ENCODE measurements around the gene ANK3.

ANK3 gene

GRCh38 chr10:60389413-60390025 lies at the start of gene ANK3:
TSS of gene ANK3 (minus strand) at chr10:60389875. CDS start at chr10:60389538, 337 bp downstream.
- DNase-seq = no peak

- DNase-seq = no peak
Measured at GRCh38 chr10:60434418-60435046, 44.9 kb upstream of the ANK3 start.

- no peak for DNase-seq
Measured at GRCh38 chr10:60433684-60434083, 44.0 kb upstream of the ANK3 start.

- no peak for DNase-seq
Measured at GRCh38 chr10:60430836-60431597, 41.3 kb upstream of the ANK3 start.

GRCh38 chr10:60430017-60430416 lies 40.3 kb upstream of the ANK3 start:
- DNase-seq = no peak

GRCh38 chr10:60429084-60429849 lies 39.6 kb upstream of the ANK3 start:
- DNase-seq = no peak

GRCh38 chr10:60428387-60428737 lies 38.7 kb upstream of the ANK3 start:
- DNase-seq = no peak

GRCh38 chr10:60427709-60428386 lies 38.2 kb upstream of the ANK3 start:
- no peak for DNase-seq

- no peak for DNase-seq
Measured at GRCh38 chr10:60427148-60427547, 37.5 kb upstream of the ANK3 start.

- no peak for DNase-seq
Measured at GRCh38 chr10:60426425-60426824, 36.8 kb upstream of the ANK3 start.

- DNase-seq = no peak
Measured at GRCh38 chr10:60425392-60426110, 35.9 kb upstream of the ANK3 start.

GRCh38 chr10:60424971-60425370 lies 35.3 kb upstream of the ANK3 start:
- no peak for DNase-seq

GRCh38 chr10:60423920-60424319 lies 34.2 kb upstream of the ANK3 start:
- DNase-seq = no peak

- DNase-seq = no peak
Measured at GRCh38 chr10:60422809-60423208, 33.1 kb upstream of the ANK3 start.

- no peak for DNase-seq
Measured at GRCh38 chr10:60420991-60421894, 31.6 kb upstream of the ANK3 start.

- no peak for DNase-seq
Measured at GRCh38 chr10:60419249-60419648, 29.6 kb upstream of the ANK3 start.

- no peak for DNase-seq
Measured at GRCh38 chr10:60417901-60418300, 28.2 kb upstream of the ANK3 start.

- DNase-seq = no peak
Measured at GRCh38 chr10:60417024-60417423, 27.3 kb upstream of the ANK3 start.

GRCh38 chr10:60414877-60415585 lies 25.4 kb upstream of the ANK3 start:
- no peak for DNase-seq

- no peak for DNase-seq
Measured at GRCh38 chr10:60414111-60414510, 24.4 kb upstream of the ANK3 start.
